ENCODE data around the gene MEGF6.

MEGF6 gene

DNA sequence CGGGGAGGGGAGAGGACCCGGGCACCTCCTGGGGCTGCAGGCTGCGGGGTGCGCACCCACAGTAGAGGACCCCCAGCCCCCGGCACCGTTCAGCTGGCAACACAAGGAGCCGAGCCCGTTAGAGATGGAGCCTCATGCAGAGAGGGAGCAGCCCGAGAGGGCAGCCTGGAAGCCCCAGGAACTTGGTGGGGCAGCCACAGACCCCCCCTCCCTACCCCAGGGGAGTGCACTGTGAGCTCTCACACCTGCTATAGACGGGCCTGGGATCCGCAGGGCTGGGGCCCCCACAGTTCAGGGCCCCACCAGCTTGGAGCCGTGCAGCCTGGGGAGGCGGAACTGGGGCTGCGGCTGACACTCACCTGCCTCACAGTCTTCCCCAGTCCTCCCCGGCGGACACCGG, 109.9 kb downstream of the MEGF6 start:
- no peak for DNase-seq

DNA sequence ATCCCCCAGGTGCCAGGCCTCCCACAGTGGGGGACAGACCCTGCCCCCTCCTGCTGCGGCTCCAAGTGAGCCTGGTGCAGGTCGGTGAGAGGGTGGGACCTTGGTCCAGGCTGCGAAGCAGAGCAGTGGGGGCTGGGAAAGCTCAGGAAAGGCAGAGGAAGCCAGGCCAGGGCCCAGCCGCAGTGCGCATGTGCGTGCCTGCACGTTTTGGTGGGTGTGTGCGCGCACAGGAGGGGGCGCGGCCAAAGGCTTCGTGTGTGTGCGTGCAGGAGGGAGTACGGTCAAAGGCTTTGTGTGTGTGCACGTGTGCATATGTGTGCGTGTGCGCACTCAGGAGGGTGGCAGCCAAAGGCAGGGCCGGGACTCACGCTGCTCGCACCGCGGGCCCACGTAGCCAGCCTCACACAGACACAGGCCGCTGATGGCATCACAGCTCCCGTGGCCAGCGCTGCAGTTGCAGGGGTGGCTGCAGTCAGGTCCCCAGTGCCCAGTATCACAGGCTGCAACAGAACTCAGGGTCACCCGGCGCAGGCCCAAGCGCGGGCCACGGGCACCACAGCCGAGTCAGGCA, 111.0 kb downstream of the MEGF6 start:
- DNase-seq: no peak

DNA sequence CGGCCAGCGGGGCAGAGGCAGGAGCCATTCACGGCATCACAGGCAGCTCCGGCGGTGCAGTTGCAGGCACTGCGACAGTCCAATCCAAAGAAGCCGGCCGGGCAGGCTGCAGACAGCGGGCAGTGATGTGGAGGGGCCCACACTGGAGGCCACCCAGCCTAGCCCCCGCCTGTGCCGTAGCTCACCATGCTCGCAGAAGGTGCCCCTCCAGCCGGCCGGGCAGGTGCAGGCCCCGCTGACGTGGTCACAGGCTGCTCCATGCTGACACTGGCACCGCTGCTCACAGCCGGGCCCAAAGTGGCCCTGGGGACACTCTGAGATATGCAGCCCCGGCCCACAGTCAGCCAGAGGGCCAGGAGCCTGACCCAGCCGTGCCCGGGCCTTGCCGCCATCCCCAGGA, 111.7 kb downstream of the MEGF6 start:
- DNase-seq: no peak

DNA sequence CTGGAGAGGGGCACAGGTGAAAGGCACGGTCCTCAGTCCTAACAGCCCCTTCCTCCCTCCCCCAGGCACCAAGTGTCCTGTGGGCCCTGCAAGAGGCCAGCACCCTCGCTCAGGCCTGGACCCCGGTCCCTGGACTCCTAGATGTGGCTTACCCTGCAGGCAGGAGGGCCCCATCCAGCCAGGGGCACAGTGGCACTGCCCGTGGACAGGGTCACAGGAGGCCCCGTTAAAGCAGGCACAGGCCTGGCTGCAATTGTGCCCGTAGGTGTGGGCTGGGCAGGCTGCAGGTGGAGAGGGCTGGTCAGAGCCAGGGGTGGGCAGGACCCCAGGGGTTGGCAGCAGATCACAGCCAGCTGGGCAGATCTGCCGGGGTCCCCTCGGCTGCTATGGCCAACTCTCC, 112.3 kb downstream of the MEGF6 start:
- DNase-seq: no peak

DNA sequence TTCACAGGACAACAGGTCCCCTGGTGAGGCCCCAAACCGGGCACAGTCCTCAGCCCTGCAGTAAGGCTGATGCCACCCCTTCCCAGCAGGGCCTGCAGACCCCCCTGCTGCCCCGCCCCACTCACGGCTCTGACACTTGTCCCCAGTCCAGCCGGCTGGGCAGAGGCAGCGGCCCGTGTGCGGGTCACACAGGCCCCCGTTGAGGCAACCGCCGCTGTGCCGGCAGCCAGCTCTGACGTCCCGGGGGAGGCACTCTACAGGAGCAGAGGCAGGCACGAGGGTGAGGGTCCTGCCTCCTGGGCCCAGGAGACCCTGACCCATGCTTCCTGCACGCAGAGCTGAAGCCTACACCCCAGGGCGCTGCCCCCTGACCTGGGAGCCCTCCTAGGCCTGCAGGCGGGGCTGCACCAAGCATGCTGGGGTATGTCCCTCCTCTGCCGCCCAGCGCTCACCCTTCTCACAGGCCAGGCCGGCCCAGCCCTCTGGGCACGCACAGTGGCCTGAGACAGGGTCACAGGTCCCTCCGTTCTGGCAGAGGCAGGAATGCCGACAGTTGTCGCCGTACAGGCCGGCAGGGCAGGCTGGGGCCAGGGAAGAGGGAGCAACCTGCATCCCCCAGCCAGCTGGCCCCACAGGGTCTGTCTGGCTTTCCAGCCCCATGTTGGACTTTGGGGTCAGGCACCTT, 112.9 kb downstream of the MEGF6 start:
- DNase-seq: no peak

DNA sequence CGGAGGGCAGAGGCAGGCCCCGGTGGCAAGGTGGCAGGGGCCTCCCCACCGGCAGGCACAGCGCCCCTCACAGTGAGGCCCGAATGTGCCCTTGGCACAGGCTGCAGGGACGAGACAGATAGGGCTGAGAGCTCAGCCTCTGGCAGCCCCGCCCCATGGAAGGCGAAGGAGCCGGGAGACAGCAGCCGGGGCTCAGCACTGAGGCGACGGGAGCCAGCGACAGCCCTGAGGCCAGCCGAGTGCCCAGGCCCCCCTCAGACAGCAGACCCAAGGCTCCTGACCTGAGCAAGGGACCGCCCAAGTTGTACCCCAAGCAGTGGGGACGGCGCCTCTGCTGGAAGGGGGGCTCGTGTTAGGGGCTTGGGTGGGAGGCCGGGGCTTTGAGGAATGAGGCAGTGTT, 113.8 kb downstream of the MEGF6 start:
- no peak for DNase-seq

DNA sequence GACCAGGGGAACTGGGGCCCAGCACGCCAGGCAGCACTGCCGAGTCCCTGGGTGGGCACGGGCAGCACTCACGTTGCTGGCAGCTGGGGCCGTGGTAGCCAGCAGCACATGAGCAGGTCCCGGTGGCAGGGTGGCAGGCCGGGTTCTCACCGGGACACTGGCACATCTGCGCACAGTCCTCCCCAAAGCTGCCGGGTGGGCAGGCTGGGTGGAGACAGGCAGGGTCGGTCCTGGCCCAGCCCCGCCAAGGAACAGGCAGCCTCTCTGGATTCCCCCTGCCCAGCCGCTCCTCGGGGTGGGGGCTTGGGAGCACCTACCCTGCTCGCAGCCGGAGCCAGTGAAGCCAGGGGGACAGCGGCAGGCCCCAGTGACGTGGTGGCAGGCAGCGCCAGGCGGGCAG, 114.4 kb downstream of the MEGF6 start:
- no peak for DNase-seq

DNA sequence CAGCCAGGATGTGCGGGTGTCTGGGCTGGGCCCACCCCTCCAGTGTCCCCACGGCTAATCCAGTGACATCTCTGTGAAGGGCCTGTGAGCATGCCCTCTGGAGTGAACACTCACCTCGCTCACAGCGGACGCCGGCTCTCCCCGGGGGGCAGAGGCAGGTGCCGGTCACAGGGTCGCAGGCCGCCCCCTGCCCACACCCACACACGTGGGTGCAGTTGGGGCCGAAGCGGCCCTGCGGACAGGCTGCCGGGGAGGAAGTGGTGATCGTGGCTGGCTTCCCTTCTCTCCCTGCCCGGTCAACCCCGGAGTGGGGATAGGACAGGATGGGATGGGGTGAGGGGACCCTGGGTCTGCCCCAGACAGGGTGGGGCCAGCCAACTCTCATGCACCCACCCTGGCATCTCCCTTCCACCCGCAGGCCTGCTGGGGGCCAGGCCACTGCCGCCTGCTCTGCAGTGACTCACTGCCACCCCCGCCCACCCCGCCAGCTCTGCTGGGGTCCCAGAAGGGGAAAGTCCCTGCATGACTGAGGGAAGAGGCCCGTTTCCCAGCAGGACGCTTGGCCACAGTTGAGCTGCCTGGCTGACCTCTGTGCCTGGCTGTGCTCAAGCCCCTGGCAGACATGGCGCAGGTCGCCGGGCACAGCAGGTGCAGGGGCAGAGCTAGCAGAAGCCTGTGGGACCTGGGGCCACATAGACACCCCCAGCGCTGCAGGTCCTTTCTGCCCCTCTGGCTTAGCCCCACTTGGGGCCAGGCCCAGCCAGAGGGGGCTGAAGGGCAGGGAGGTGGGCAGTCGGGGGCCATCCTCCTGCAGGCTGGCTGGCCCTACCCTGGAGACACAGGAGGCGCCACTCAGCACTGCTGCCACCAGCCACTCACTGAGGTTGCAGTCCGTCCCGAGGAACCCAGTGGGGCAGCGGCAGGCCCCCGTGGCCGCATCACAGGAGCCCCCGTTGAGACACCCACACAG, 115.2 kb downstream of the MEGF6 start:
- no peak for DNase-seq

DNA sequence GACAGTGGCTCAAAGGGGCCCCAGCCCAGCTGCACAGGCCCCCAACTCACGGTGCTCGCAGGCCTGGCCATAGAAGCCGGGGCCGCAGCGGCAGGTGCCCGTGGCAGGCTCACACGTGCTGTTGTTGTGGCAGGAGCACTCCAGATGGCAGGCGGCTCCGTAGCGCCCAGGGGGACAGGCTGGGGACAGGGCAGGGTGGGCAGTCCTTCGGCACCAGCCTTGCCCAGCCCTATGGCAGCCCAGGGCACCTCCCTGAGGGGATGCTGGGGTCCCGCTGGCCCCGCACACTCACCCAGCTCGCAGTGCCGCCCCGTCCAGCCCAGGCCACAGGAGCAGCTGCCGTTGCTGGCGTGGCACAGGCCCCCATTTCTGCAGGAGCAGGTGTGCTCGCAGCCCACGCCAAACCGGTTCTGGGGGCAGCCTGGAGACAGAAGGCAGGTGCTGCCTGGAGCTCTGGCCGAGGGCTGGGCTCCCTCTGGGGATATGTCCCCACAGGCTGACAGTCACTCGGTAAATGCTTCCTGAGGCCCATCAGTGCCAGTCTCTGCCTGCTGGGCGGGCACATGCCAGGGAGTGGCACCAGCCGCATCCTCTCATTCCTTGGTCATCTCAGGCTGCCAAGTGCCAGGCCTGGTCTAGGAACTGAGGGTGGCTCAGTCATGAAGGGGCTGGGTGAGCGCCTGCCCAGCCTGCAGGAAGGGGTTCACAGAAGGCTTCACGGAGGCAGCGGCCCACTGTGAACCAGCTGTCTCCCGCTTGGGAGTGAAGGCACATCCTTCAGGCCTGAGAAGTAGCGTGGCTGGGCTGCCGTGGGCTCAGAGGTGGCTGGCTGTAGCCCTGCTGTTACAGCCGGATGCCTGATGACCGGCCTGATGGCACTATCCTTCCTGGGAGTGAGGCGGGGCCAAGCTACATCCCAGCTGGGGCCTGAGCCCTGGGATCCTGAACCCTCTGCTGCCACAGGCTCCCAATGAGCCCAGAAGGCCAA, 116.7 kb downstream of the MEGF6 start:
- DNase-seq: no peak

DNA sequence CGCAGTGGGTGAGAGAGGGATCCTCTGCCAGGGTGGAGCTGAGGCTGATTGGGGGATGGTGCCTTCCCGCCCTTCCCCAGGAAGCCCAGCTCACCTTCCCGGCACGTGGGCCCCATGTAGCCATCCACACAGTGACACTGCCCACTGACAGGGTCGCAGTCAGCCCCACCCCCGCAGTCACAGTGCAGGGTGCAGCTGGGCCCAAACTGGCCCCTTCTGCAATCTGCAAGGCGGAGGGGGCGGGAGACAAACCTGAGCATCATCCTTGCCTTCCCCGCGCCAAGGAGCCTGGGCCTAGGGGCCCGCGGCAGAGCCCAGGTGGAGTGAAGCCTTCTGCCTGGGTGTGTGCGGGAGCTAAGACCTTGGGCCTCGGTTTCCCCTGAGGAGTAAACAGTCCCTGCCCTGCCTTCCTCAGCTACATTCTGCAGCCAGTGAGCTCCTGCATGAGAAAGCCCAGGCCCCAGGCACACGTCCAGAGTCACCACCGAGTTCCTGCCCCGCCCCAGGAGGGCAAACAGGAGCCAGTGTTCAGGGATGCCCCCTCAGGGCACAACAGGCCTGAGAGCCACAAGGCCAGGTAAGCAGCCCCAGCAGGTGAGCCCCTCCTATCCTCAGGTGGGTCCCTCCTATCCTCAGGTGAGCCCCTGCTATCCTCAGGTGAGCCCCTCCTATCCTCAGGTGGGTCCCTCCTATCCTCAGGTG, 118.6 kb downstream of the MEGF6 start:
- no peak for DNase-seq

DNA sequence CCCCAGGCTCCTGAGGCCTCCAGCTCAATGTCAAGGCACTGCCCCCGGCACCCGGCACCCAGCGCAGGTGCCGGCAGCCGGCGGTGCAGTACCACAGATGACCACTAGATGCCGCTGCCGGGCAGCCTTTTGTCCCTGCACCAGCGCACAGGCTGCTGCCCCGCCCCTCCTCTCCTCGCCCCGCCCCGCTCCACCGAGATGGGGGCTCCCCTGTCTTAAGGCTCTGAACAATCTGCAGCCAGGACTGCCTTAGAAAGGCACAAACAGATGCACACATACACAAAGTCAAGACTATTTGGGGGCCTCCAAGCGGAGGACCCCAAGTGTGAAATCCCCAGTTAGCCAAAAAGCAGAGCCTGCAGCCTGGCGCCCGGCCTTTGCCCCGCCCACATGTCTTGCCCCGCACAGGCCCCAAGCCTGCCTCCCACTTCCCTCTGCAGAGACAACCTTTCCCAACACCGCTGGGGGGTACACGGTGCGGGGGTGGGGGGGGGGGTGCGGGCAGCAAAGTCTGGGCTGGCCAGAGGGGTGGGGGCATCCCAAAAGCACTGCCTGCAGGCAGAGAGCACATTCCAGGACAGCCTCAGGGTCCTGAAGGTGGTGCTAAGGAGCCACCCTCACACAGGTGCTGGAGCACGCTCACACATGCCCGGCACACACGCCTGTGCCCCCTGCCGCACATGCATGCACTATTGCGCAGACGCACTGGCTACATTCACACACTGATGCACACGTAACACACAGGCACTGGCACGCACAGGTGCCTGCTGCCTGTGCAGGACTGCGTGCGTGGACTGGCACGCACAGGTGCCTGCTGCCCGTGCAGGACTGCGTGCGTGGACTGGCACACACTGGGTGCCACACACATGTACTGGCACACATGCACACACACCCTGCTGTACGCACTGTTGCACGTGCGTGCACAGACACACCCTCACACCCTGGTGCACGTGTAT, 119.7 kb downstream of the MEGF6 start:
- peak; percentile 89 for DNase-seq

DNA sequence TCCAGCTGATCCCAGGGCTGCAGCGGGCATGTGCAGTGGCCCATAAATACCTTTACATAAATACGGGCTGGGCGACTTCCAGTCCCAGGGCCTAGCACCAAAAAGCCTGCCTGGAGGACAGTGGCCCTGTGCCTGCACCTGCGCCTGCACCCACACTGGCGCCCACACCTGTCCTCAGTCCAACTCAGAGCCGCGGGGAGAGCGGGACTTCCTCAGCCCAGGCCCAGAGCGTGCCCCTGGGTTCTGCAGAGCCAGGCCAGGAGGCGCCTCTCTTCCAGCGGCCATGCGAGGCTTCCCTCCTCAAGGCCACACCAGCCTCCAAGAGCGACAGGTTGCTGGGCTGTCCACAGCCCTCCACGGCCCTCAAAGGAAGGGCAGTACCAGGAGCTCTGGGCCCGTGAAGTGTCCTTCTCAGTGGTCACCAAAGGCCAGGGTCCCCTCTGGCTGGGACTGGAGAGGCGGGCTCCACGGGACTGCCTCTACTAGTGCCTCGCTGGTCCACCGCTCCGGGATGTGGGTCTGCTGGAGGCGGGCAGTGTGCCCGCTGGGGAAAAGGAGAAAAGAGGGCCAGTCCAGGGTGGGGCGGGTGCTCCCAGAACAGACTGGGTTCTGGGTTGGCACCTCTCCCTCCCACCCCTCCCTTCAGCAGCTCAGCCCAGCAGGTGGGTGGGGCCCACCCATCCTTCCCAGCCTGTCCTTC, 121.1 kb downstream of the MEGF6 start:
- DNase-seq: no peak

DNA sequence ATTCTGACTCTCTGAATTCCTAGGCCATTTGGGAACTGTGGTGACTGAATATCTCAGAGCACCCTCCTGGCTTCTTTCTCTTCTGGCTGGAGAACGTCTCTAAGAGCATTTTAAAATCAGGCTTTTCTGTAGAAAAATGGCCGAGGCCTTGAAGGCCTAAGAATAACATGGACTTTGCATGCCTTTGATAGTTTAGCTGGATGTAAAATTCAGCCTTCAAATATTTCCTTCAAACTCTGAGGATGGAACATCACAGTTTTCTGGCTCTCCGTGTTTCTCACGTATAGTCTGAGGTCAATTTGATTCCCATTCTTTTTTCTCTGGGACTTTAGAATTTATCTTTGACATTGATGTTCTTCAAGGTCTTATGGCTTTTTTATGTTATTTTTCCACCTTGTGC, 122.9 kb downstream of the MEGF6 start:
- DNase-seq: no peak

DNA sequence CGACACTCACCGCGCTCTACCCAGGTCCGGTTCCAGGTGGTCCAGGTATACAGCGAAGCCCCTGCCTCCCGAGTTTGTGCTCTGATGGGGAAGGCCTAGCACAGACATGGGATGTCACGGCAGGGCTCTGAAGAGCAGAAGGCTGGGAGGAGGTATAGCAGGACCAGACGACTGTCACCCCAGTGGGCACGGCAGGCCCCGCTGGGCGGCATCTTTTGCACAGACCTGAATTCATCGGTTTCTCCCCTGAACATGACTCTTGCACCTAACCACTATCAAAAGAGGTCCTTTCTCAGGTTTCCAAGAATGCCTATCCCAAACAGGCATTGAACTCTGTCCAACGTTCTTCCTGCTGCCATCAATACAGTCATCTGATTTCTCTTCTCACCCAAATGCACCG, 126.3 kb downstream of the MEGF6 start:
- no peak for DNase-seq

DNA sequence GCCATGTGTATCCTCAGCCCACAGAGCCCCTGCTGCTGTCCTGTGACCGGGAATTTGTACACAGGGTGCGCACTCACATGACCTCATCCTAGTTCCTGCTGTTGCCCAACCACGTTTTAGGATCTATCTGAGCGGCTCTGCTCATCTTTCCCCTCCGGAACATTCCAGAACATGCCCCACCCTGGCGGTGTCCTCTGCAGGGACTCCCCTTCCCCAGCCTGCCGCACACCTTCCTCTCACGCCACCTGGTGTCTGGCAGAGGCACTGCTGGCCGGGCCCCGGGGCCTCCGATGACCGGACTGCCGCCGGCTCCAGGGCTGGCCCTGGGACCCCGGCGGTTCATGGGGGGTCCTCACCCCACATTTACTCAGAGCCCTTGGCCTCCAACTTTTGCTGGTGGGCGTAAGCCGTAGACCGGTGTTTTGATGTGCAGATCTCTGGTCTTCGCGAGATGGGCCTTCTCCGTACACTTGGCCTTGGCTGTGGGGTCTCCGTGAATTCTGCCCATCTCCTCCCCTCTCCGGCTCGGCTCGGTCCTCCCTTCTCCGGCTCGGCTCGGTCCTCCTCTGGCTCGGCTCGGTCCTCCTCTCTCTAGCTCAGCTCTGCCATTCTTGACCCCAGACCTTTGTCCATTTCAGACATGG, 127.4 kb downstream of the MEGF6 start:
- DNase-seq: peak; percentile 46

DNA sequence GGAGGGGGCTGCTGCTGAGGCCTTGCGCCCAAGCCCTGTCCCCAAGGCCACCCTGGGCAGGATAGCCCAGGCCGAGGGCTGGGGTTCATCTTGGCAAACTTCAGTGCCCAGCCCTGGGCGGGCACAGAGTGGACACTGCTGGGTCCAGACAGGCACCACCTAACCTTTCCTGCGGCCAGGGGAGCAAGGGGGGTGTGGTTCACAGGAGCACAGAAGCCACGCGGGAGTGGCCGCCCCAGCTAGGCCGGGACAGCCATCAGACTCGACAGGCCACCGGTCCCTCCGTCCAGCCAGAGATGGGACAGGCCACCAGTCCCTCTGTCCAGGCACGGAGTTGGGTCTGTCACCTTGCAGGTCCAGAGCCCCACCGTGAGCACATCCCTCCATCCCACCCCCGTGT, 127.9 kb downstream of the MEGF6 start:
- DNase-seq: no peak

DNA sequence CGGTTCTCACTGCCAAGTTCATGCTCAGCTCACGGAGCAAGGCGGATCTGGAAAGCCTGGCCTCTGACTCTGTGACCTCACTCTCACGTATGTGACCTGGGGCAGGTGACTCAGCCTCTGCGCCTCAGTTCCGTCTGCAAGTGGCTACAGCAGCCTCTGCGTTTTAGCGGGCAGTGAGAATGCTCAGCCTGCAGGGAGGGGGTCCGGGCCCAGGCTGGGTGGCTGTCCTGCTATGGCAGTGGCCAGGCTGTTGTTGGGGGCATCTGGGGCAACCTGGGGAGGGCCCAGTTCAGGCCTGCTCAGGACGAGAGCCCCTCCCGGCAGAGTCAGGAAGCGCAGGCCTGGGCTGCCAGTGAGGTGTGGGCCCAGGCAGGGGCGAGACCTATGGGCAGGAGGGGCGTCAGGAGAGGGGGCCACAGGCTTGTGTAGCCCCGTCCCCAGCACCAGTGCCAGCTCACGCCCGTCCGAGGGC, 128.9 kb downstream of the MEGF6 start:
- DNase-seq: no peak

DNA sequence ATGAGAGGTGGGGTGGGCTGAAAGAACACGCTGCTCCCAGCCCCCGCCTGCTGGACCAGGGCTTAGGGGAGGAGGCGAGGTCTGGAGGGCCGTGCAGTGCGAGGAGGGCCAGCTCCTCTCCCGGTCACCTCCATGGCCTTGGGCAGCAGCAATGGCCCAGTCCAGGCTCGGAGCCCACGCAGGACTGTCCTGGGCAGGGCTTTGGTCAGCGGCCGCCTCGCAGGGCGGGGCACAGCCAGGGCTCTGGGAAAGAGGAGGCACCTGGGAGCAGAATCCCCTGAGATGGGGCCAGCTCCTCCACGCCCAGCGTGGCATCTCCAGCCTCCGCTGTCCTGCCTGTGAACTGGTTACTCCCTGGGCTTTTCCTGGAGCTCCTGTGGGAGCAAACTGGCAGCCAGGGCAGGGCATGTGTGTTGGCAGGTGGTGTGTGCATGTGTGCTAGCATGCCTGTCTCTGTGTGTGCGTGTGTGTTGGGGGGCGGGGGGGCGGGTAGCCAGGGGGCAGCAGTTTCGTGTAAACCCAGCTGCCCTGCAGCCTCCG, 129.4 kb downstream of the MEGF6 start:
- no peak for DNase-seq

DNA sequence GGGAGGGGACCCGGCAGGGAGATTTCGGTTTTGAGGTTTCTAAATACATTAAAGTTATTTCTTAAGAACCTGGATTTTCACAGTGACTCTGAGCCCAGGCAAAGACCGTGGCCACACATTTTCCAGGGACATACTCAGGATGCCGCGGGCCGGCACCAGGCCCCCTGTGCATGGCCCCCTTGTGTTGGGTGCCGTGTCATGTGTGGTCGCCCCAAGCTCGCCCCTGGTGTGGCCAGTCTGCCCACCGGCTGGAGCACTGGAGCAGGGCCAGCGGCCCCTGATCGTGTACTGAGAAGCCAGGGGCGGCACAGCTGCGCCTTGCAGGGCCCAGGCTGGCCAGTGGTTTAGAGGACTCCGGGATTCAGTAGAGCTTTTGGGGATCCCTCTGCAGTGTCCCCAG, 130.3 kb downstream of the MEGF6 start:
- DNase-seq: no peak
